Measurements from ENCODE around the gene ZNF593OS.
A peak's percentile ranks its signal among the peaks of the same experiment; 100 is the strongest.

The ZNF593OS gene

DNA sequence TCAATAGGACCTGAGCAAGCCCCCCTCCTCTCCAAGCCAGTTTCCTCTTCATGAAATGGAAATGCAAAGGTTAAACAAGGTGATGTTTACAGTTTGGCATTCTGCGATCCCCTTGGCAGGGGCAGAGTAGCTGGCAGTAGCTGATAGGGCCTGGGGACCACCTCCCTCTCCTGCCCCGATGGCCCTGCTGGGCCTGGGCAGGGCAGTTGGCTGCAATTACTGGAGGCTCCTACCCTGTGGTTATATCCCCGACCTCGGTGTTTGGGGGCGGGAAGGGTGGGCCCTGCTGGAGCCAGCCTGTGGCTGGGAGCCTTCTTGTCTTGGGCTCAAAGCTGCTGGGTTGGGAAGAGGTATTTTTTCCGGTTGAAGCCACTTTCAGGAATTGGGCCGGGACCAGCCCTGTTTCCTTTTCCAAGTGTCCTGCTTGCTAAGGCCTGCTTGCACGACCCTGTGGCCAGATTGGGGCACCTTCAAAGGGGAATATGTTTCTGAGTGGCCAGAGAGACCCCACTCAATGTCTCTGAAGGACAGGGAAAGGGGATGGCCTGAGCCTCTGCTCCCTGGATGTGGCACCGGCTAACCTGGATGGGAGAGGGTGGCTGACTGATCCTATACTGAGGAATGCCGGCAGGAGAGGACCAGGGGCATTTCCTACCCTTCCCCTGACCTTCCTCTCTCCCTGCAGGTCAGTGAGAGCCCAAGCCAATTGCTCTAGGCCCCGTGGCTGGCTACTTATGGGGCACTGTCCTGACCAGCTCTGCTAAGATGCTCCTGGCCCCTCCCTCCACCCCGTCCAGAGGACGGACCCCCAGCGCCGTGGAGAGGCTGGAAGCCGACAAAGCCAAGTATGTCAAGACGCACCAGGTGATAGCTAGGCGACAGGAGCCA, 10.9 kb downstream of the ZNF593OS start:
- Histone ChIP-seq H3K4me1 (ENCODE audit: control insufficient read depth in 5 of 5, insufficient read depth in 5 of 5, low read length in 5 of 5) (peaks cover 2 to 57% (median 27%) of the 10 kb centered on the region in 5 donors), H3K9me3 (ENCODE audit: control insufficient read depth in 5 of 5, low read length in 5 of 5) (no peaks in the 10 kb centered on the region), H3K27ac (ENCODE audit: low read depth, low read length) (peak overlapping the region; percentile 74), H3K9ac (ENCODE audit: low read length in 5 of 5) (peak overlapping the region in 4 of 5 donors; percentile 47 to 76 (median 70)), H3K4me3 (ENCODE audit: low read depth in 1 of 5, low read length in 5 of 5) (peak overlapping the region; percentile 32 to 70 (median 65)), H3K27me3 (ENCODE audit: control insufficient read depth in 5 of 5, insufficient read depth in 4 of 5, low read length in 5 of 5) (peaks cover 9 to 37% (median 23%) of the 10 kb centered on the region in 5 donors), H3K36me3 (ENCODE audit: control insufficient read depth in 5 of 5, insufficient read depth in 5 of 5, low read length in 5 of 5) (no peaks in the 10 kb centered on the region)

DNA sequence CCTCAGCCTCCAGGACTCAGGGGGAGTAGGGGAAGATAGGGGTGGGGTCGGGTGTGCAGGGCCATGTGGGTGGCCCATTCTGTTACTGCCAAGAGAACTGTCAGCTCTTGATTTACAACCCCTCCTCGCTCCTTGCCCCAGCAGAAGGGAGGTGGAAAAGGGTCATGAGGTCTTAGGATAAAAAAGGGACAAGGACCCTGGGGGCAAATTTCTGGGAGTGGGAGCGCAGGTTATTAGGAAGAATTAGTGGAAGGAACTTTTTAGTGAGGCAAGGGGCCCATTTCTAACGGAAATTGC, 11.9 kb downstream of the ZNF593OS start:
- H3K9ac ChIP-seq (ENCODE audit: low read length in 5 of 5) = peak overlapping the region in 3 of 5 donors; percentile 40 to 68 (median 53)
- H3K4me1 ChIP-seq (ENCODE audit: control insufficient read depth in 5 of 5, insufficient read depth in 5 of 5, low read length in 5 of 5) = peaks cover 2 to 66% (median 25%) of the 10 kb centered on the region in 5 donors
- H3K27ac ChIP-seq (ENCODE audit: low read depth, low read length) = peak overlapping the region; percentile 74
- peaks cover 13 to 43% (median 30%) of the 10 kb centered on the region in 5 donors for H3K27me3 ChIP-seq (ENCODE audit: control insufficient read depth in 5 of 5, insufficient read depth in 4 of 5, low read length in 5 of 5)
- no peaks in the 10 kb centered on the region for H3K36me3 ChIP-seq (ENCODE audit: control insufficient read depth in 5 of 5, insufficient read depth in 5 of 5, low read length in 5 of 5)
- H3K9me3 ChIP-seq (ENCODE audit: control insufficient read depth in 5 of 5, low read length in 5 of 5) = no peaks in the 10 kb centered on the region
- H3K4me3 ChIP-seq (ENCODE audit: low read depth in 1 of 5, low read length in 5 of 5) = peak overlapping the region in 4 of 5 donors; percentile 63 to 70 (median 68)

GRCh38 chr1:26158908-26159742, 12.5 kb downstream of the ZNF593OS start, which contains the start of gene FAM110D:
TSS of gene FAM110D (plus strand) at chr1:26159079. CDS start at chr1:26161292, 2,213 bp downstream.
- Histone ChIP-seq H3K36me3 (ENCODE audit: control insufficient read depth in 5 of 5, insufficient read depth in 5 of 5, low read length in 5 of 5) (no peaks in the 10 kb centered on the region), H3K9ac (ENCODE audit: low read length in 5 of 5) (peak within 1 kb of the TSS in 4 of 5 donors; percentile 40 to 68 (median 55)), H3K4me3 (ENCODE audit: low read depth in 1 of 5, low read length in 5 of 5) (peak within 1 kb of the TSS; percentile 5 to 70 (median 66)), H3K27ac (ENCODE audit: low read depth, low read length) (peak within 1 kb of the TSS; percentile 74), H3K4me1 (ENCODE audit: control insufficient read depth in 5 of 5, insufficient read depth in 5 of 5, low read length in 5 of 5) (peaks cover 2 to 65% (median 21%) of the 10 kb centered on the region in 5 donors), H3K9me3 (ENCODE audit: control insufficient read depth in 5 of 5, low read length in 5 of 5) (no peaks in the 10 kb centered on the region), H3K27me3 (ENCODE audit: control insufficient read depth in 5 of 5, insufficient read depth in 4 of 5, low read length in 5 of 5) (peaks cover 13 to 44% (median 31%) of the 10 kb centered on the region in 5 donors)

- Histone ChIP-seq H3K4me1 (ENCODE audit: control insufficient read depth in 5 of 5, insufficient read depth in 5 of 5, low read length in 5 of 5) (peaks cover 2 to 63% (median 16%) of the 10 kb centered on the region in 5 donors), H3K4me3 (ENCODE audit: low read depth in 1 of 5, low read length in 5 of 5) (peak overlapping the region in 3 of 5 donors; percentile 66 to 70 (median 70)), H3K9me3 (ENCODE audit: control insufficient read depth in 5 of 5, low read length in 5 of 5) (no peaks in the 10 kb centered on the region), H3K9ac (ENCODE audit: low read length in 5 of 5) (peak overlapping the region in 1 of 5 donors; percentile 53), H3K36me3 (ENCODE audit: control insufficient read depth in 5 of 5, insufficient read depth in 5 of 5, low read length in 5 of 5) (no peaks in the 10 kb centered on the region), H3K27ac (ENCODE audit: low read depth, low read length) (peak overlapping the region; percentile 74), H3K27me3 (ENCODE audit: control insufficient read depth in 5 of 5, insufficient read depth in 4 of 5, low read length in 5 of 5) (peaks cover 13 to 48% (median 31%) of the 10 kb centered on the region in 5 donors)
Measured at GRCh38 chr1:26158271-26158907, 13.2 kb downstream of the ZNF593OS start.

- H3K9me3 ChIP-seq (ENCODE audit: control insufficient read depth in 5 of 5, low read length in 5 of 5) = no peaks in the 10 kb centered on the region
Measured at GRCh38 chr1:26156285-26157038, 15.2 kb downstream of the ZNF593OS start.

GRCh38 chr1:26155370-26156284, 16.0 kb downstream of the ZNF593OS start:
- Histone ChIP-seq H3K9me3 (ENCODE audit: control insufficient read depth in 5 of 5, low read length in 5 of 5) (no peaks in the 10 kb centered on the region), H3K27me3 (ENCODE audit: control insufficient read depth in 5 of 5, insufficient read depth in 4 of 5, low read length in 5 of 5) (peaks cover 13 to 45% (median 26%) of the 10 kb centered on the region in 5 donors), H3K4me1 (ENCODE audit: control insufficient read depth in 5 of 5, insufficient read depth in 5 of 5, low read length in 5 of 5) (peaks cover 0 to 45% (median 2%) of the 10 kb centered on the region in 5 donors), H3K27ac (ENCODE audit: low read depth, low read length) (peak overlapping the region; percentile 72), H3K4me3 (ENCODE audit: low read depth in 1 of 5, low read length in 5 of 5) (peak overlapping the region in 3 of 5 donors; percentile 45 to 53 (median 47)), H3K9ac (ENCODE audit: low read length in 5 of 5) (peak overlapping the region in 3 of 5 donors; percentile 8 to 58 (median 13)), H3K36me3 (ENCODE audit: control insufficient read depth in 5 of 5, insufficient read depth in 5 of 5, low read length in 5 of 5) (no peaks in the 10 kb centered on the region)

More at GRCh38 chr1:26156285-26157038, 15.2 kb downstream of the ZNF593OS start:
- H3K4me3 ChIP-seq (ENCODE audit: low read depth in 1 of 5, low read length in 5 of 5) = peak overlapping the region in 4 of 5 donors; percentile 23 to 53 (median 46)
- peak overlapping the region in 2 of 5 donors; percentile 9 to 54 for H3K9ac ChIP-seq (ENCODE audit: low read length in 5 of 5)
- H3K4me1 ChIP-seq (ENCODE audit: control insufficient read depth in 5 of 5, insufficient read depth in 5 of 5, low read length in 5 of 5) = peaks cover 2 to 53% (median 6%) of the 10 kb centered on the region in 5 donors
- peak overlapping the region; percentile 72 for H3K27ac ChIP-seq (ENCODE audit: low read depth, low read length)
- H3K27me3 ChIP-seq (ENCODE audit: control insufficient read depth in 5 of 5, insufficient read depth in 4 of 5, low read length in 5 of 5) = peaks cover 13 to 45% (median 31%) of the 10 kb centered on the region in 5 donors
- H3K36me3 ChIP-seq (ENCODE audit: control insufficient read depth in 5 of 5, insufficient read depth in 5 of 5, low read length in 5 of 5) = no peaks in the 10 kb centered on the region

DNA sequence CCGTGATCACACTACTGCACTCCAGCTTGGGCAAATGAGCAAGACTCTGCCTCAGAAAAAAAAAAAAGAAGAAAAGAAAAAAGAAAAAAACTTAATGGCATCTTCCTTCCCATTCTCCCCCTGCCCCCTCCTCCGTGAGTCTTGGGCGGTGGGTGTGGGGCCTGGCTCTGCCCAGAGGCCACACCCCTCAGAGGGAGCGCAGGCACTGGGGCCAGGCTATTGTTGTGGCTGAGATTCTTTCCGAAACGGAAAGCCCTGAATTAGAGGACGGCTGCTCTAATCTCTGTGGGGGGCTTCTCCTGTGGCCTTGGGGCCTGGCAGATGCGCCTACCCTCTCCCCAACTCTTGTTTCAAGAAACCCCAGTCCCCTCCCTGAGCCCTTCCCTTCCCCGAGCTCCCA, 16.9 kb downstream of the ZNF593OS start:
- H3K4me1 ChIP-seq (ENCODE audit: control insufficient read depth in 5 of 5, insufficient read depth in 5 of 5, low read length in 5 of 5) = peaks cover 0 to 45% (median 2%) of the 10 kb centered on the region in 5 donors
- peak overlapping the region; percentile 72 for H3K27ac ChIP-seq (ENCODE audit: low read depth, low read length)
- H3K36me3 ChIP-seq (ENCODE audit: control insufficient read depth in 5 of 5, insufficient read depth in 5 of 5, low read length in 5 of 5) = no peaks in the 10 kb centered on the region
- H3K27me3 ChIP-seq (ENCODE audit: control insufficient read depth in 5 of 5, insufficient read depth in 4 of 5, low read length in 5 of 5) = peaks cover 13 to 45% (median 26%) of the 10 kb centered on the region in 5 donors
- H3K4me3 ChIP-seq (ENCODE audit: low read depth in 1 of 5, low read length in 5 of 5) = peak overlapping the region in 2 of 5 donors; percentile 6 to 11
- H3K9ac ChIP-seq (ENCODE audit: low read length in 5 of 5) = peak overlapping the region in 2 of 5 donors; percentile 13 to 58
- no peaks in the 10 kb centered on the region for H3K9me3 ChIP-seq (ENCODE audit: control insufficient read depth in 5 of 5, low read length in 5 of 5)

DNA sequence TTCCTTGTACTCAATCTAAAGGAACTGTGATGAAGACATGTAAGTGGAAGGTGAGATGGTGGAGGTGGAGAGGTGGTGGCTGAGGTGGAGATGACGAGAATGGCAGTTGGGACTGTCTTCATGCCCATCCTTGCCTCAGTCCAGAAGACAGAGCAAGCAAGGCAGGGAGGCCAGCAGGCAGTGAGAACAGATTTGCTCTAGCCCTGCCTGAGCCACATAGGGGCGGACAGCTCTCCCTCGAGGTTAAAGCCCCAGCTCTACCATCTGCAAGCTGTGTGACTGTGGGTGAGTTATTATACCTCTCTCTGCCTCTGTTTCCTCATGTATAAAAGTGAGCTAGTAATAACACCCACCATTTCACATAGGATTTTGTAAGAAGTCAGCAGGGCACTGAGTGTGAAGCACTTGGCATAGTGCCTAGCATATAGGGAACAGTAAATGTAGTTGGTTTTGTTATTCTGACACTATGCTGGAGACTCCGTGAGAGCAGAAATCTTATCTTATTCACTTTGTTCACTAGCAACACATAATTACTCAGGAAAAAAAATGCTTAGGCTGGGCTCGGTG, 17.6 kb downstream of the ZNF593OS start:
- Histone ChIP-seq H3K27ac (ENCODE audit: low read depth, low read length) (no peak overlapping the region), H3K9ac (ENCODE audit: low read length in 5 of 5) (no peak overlapping the region)

More for the DNA sequence above, 17.6 kb downstream of the ZNF593OS start:
- Histone ChIP-seq H3K27me3 (ENCODE audit: control insufficient read depth in 5 of 5, insufficient read depth in 4 of 5, low read length in 5 of 5) (peaks cover 13 to 42% (median 26%) of the 10 kb centered on the region in 5 donors), H3K4me3 (ENCODE audit: low read depth in 1 of 5, low read length in 5 of 5) (no peak overlapping the region), H3K4me1 (ENCODE audit: control insufficient read depth in 5 of 5, insufficient read depth in 5 of 5, low read length in 5 of 5) (peaks cover 0 to 45% (median 2%) of the 10 kb centered on the region in 5 donors), H3K9me3 (ENCODE audit: control insufficient read depth in 5 of 5, low read length in 5 of 5) (no peaks in the 10 kb centered on the region), H3K36me3 (ENCODE audit: control insufficient read depth in 5 of 5, insufficient read depth in 5 of 5, low read length in 5 of 5) (no peaks in the 10 kb centered on the region)

Measured in subcutaneous abdominal adipose tissue (tissue), 5 donors.